GM18498 (cell line): ENCODE data around the gene LEF1.
"Not testable (repeated sequence)": the region's sequence is repeated elsewhere in the genome, so short reads cannot be mapped to it uniquely, and the experiment has no call there.

Experiments
- ATAC-seq: cut with Tn5 transposase; IDR thresholded peaks from one replicate; pipeline ENCODE4 v1.9.1; 2021; ENCODE audit warnings: mild to moderate bottlenecking, moderate library complexity; ENCODE audit not compliant: unreplicated experiment

LEF1 gene

DNA sequence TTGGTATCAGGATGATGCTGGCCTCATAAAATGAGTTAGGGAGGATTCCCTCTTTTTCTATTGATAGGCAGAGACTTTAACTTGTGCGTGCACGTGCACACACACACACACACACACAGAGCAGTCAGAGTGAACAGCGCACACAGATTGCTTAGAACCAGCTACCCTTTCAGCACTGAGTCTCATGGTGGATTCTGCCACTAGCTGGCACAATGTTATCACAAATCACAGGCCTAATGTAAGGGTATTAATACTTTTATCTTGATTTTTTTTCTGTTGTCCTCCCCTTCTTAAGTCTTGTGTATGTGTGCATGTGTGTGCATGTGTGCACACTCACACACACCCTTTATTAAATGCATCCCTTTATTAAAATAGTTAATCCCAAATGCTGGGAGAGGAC lies 125.8 kb downstream of the LEF1 start:
- ATAC-seq, result no peak

DNA sequence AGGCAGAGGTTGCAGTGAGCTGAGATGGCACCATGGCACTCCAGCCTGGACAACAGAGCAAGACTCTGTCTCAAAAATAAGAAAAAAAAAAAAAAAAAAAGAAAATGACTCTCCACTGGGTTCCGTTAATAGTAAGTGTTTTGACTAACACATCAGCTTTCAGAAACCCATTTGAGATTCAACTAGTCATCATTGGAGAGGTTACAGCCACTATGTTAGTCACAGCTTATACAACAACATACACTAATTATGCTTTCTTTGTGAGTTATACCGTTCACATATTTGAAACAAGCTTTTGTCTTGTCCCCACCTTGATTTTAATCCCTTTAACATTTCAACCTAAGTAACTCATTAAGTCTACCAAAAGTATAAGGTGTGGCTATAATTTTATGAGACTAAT lies 130.8 kb downstream of the LEF1 start:
- no peak for ATAC-seq

DNA sequence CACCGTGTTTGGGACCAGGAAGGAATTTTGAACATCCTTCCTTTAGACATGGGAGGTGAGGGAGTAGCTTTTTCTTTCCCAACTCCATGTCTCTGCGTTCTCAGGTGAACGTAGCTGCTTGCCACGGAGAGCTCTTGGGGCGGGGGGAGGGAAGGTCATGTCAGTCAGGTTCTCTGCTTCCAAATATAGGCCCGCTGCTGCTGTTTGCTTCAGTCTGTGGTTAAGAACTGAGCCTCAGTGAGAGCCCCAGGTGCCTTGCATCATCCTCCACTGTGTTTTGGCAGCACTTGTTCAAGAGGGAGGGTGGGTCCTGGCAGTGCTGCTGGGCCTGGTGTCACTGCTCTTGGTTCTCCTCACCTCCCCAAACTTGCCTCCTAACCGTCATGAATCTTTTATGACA lies 132.5 kb downstream of the LEF1 start:
- peak; percentile 93 for ATAC-seq

DNA sequence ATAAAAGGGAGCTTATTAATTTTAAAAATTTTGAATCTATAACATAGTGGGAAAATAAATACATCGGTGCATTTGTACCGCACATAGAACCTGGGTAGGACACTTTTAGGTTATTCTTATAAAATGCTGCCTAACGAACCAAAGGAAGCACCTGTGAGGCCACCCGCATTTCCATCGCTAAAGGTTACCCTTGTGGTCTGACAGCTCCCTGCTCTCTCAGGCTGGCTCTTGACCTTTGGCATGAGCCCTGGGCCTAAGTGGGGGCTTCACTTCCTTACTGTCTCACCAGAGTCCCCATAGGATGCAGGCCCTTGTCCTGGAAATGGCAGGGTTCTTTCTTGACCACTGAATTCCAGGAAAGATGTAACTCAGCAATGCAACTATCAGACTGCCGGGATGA lies 133.0 kb downstream of the LEF1 start:
- ATAC-seq, result peak; percentile 26

DNA sequence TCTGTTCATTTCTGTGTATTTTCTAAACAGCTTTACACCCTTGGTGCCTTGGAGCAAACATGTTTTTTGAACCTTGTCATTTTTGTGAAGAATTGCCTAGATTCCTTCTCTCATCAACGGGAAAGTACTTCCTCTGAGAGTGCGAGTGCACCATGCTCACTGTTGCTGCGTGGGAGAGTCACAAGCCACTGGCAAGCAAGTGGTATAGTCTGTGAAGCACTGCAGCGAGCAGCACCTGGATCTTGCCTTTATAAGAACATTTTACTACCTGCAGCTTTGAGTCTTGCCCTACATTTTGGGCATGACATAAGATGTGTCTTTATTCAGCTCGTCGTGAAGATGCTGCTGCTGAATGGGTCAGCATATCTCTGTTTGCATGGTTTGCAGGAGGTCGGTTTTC lies 134.2 kb downstream of the LEF1 start:
- ATAC-seq, result no peak

DNA sequence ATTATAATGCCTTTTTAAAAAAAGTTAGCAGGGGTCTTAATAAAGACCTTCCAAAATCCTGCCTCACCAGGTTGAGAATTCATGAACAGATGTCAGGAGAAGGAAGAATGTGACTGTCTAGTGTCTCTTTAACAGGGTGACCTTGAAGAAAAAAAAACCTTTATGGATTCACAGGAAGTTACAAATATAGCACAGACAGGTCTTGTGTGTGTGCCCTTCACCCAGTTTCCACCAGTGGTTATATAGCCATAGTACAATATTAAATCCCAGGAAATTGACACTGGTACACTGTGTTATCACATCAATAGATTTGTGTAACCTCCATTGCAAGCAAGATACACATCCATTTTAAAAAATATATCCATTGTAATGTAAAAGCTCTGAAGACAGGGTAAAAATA lies 135.4 kb downstream of the LEF1 start:
- ATAC-seq, result no peak

DNA sequence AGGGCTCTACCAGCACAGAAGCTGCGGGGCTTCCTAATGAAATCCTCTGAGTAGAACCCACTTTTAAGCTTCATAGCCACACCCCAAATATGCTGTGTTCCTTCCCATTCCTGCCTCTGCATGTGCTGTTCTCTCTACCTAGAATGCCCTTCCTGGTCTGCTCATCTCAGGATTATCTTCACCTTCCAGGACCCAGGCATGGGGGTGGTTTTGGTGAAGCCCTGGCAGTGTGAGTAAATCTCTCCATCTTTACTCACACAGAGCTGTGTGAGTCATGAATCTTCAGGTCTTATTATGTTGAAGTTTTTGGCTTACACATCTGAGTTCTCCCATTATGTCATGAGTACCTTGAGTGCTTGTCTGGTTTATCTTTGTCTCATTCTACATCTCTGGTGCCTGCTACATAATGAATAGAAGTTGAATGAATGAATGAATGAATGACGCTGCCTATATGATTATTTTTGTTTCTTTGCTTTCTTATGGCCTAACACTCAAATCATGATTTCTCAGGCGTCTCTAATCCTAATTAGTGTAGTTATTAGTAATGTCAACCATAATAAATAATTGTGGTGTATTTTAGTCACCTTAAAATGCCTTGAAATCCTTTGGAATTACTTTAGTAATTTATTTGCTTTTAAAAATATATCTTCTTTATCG lies 137.2 kb downstream of the LEF1 start:
- ATAC-seq, result no peak

DNA sequence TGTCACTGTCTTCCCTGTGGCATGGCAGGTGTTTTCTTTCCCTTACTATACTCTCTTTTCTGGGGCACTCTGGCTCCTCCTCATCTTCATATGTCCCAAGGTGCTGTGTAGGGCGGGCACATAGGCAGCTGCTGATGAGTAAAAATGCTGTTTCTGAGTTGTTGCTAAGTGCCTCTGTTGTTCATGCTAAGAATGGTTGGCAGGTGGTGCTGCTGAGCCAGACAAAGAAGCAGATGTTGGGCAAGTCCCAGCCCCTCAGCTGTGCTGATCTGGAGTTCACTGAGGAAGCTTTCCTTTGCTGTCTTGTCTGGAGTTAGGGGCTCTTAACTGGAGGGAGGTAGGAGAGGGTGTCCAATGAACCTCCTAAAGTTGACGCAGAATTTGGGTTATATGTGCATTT lies 138.4 kb downstream of the LEF1 start:
- ATAC-seq, result peak; percentile 96

DNA sequence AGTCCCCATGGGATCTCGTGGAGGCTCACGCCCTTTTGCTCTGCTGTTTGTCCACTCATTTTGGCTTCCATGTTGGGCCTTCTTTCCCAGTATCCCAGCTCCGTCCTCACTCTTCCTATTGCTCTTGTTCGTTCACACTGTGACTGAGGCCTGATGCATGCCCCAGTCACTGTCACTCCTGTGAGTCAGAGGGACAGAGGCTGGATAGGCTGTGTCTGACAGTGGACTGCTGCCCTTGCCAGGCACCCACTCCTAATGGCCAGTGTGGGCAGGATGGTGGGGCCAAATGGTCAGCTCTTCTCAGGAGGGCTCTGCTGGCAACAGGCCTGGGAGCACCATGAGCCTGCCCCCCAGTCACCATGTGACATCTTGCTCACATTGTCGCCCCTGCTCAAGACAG lies 139.0 kb downstream of the LEF1 start:
- ATAC-seq, result no peak

DNA sequence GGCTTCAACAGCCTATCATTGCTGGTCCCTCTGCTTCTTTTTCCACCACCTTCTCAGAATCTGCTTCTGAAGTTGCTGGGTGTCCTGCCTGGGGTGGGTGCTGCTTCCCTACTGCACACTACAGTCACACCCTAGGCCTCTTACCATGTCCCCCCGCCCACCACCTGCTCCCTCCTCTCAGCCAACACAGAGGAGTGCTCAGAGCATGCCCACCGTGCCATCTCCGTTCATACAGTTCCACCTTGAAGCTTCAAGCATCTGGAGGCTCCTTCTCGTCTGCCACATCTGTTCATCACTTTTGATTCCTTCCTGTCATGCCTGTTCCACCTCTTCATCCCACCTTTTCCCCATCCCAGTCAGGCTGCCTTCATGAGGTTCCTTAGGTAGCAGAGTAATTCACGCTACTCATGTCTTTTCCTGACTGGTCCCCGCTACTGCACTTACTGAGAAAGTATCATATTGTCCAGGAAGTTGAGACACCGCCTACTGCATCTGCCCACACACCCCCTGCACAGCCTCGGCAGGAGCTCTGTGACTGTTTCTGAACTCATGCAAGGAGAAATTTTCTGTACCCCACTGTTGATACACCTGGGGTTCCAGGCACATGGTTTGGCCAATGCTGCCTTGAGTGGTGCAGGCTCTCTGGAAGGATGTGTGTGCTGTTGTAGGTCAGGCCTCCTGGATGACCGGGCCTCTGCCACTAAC lies 139.6 kb downstream of the LEF1 start:
- no peak for ATAC-seq

DNA sequence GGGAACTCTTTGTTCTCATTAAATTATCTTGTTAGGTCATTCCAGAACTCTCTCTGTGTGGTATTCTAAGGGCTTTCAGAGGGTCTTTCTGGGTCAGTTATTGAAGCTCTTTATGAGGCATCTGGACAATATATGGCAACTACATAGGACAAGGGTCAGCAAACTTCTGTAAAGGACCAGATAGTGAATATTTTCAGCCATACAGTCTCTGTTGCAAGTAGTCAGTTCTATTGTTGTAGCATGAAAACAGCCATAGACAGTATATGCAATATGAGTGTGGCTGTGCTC lies 143.9 kb downstream of the LEF1 start:
- ATAC-seq, result no peak

DNA sequence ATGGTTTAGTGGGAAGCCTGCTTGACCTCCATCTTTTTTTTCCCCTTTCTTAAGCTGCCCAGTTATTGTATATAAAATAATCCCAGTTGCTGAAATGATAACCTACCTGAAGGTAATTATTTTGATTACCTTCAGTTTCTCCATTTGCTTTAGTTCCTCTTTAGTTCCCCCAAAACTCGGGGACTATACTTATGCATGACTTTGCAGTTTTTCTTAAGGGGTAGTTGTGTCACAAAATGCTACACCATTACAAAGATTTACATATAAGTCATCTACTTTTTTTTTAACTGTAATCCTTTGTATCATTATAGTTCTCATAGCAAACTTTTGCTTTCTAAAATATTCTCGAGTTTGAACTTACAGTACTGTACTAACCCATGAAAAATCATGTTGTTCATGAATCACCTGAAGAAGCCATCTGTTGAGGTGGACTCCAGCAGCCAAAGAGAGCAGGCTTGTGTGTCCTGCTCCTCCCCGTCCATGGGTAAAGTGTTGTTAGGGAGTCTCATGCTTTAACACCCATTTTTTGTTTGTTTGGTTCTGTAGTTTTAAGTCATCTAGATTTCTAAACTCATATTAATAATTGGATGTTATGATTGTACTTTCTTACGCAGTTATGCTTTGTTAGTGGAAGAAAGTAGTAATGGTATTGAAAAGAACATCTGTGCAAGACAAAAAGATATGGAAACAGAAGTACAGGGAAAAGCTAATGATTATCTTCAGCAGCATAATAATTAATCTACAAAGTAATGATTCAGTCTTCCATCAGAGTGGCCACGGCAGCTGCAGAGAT lies 144.5 kb downstream of the LEF1 start:
- no peak for ATAC-seq

DNA sequence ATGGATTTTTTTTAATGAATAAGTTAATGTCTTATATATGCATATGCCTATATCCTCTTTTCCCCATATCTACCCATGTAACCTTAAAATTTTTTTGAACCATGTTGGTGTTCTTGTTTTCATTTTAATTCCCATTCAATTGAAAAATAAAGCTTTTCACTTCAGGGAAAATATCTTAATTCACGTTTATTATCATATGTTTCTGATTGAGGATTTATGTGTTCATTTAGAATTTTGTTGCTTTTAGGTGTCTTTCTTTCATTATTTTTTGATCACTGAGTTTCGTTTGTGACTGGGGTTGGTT lies 149.9 kb downstream of the LEF1 start:
- ATAC-seq, result no peak

DNA sequence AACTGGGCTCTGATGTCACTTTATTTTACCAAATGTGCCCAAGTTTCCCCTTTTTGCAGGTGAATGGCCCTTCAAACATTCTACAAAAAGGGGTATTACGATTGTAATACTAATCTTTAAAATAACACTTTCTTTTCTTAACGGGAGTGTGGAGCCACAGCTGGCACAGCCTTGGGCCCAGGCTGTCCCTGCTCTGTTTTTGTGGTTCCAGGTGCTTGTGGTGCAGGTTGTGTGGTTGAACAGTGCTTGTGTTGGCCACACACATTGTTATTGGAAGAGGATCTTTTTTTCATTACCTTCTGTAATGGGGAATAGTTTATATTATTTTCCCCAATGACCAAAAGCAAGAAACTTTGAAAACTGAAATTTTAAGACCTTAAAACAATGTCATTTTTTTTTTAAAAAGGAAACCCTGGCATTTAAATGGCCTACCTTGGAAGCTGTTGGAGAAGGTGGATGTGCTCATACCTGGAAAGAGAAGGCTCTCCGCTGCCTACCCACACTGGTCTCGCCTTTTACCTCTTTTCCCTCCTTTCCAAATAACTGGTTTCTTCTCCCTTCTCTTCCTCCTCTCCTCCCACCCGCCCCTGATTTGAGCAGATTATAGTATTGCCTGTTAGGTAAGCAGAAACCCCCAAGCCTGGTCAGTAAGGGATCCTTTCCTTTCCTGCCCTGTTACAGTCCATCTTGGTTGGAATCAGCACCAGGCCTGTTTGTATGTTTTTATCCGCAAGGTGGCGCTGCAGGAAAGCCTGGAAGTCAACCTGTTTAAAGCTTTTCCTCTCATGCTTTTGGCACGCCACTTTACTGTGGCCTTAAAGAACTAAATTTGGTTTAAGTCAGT lies 150.5 kb downstream of the LEF1 start:
- peak; percentile 89 for ATAC-seq

DNA sequence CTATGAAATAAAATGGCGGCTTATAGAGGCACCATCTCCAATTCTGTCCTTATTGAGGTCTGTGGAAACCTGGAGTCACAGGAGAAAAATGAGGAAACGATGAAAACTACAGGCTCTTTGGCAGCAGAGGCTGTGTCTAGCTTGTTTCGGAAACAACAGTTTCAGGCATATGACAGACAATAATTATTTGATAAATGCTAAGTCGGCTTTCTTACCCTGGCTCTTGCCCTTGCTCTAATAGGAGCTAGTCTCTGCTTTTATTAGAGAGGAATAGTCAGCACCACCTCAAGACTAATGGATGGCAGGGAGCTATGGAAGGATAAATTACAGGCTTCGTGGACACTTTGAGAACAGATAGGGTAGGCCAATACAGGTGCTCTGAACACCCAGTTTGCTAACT lies 154.8 kb downstream of the LEF1 start:
- no peak for ATAC-seq

DNA sequence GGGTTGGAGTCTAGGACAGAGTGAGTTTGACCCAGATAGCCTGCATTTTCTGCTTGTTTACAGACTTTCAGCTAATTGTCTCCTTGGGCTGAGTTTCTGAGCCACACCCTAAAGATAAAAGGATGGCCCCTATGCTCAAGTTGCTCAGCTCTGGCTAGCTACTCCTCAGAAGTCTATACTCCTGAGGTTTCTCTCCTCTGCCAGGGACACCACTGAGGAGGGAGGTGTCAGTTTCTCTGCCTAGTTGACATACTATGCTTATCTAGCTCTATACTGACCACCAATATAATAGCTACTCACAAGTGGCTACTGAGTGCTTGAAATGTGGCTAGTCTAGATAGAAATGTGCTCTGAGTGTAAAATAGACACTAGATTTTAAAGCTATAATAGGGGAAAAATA lies 155.4 kb downstream of the LEF1 start:
- no peak for ATAC-seq

DNA sequence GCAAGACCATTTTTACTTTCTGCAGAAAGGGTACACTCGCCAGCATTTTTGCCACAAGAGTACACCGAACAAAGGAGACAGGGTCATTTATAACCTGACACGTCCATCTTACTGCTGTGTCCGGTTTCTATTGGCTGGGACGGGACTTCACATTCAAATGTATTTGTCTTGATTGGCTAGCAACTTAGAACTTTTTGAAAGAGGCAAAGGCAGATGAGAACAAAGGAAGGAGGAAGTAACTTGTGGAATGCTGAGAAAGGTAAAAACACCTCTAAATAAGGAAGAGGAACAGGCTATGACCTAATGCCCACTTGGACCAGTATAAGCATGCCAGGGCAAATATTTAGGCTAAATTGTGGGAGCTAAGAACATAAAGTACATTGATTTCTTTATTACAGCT lies 156.3 kb downstream of the LEF1 start:
- not testable (repeated sequence) for ATAC-seq

DNA sequence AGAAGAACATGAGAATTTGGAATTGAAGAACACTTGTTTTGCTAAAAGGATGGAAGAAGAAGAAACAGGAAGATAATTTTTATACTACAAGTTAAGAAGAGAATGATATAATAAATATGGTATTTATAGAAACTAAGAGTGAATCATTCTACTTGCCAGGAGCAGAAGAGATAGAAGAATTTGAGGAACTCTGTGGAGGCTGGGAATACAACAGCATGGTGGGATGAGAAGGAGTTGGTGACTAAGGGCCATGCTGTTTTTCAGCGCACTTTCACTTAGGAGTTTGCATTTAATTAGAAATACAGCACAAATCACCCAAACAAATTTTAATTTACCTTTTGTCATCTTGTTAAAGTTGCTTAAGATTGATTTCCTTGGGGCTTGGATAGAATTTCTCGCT lies 158.6 kb downstream of the LEF1 start:
- no peak for ATAC-seq

DNA sequence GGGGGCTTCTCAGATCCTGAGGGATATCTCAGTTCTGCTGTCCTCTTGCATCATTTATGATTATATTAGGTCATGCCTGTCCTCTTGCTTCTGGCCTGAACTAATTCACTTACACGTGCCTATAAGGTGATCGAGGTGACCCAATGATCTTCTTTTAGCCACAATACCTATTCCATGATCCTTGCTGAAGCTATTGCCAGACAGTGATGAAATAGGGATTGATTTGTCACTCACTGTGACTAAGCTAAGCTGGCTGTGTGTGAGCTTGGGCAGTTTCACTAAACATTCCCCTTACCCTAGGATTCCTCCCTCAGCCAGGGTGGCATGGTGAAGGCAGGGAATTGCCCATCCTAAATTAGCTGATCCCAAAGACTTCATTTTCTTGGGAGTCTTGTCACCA lies 160.0 kb downstream of the LEF1 start:
- ATAC-seq, result no peak

DNA sequence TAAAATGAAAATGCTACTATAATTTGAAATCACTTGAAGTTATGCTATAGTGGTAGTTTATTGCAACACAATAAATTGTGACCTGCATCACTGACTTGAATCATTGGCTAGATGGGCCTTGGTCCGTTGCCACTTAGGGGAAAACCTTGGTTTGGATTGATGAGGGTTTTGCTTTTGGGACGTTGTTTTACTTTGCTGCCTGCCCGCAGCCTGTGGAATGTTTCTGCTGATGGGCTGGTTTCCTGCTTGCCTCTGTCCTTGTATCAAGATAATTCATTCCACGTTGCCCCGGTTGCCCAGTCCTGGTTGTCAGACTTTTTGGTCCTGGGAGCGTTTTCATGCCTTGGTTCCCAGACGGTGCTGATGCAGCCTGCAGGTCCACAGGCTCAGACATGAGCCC lies 160.7 kb downstream of the LEF1 start:
- no peak for ATAC-seq

DNA sequence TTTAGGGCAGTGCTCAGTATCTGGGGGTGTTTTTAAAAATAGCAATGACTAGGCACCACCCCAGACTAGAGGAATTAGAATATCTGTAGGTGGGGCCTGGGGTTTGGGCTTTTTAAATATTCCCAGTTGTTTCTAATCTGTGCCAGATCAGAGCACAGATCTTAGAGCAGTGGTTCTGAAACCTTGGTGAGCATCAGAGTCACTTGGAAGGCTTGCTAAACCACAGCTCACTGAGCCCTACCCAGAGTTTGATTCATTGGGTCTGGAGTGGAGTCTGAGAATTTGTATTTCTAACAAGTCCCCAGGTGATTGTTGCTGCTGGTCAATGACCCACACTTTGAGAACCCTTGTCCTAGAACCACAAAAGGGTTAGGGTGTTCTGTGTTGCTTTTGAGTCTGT lies 162.4 kb downstream of the LEF1 start:
- ATAC-seq, result no peak

DNA sequence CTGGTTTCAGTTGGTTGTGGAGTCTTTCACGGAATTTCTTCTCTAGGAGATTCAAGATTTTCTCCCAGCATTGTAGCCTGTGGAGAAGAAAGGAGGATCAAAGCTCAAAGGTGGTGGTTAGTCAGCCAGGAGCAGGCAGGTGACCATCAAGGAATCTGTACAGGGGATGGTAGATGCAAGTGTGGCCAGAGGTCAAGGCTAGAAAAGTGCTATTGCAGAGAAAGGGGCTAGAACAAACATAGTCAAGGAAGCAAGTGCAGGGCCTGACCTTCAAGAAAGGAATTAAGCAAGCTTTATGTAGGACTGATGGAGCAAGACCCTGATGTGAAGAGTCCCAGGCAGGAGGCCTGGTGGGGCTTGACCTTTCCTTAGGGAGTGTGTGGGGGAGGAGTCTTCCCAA lies 162.9 kb downstream of the LEF1 start:
- ATAC-seq, result no peak
